ENCODE measurements around the gene ITGAX.

The ITGAX gene

DNA sequence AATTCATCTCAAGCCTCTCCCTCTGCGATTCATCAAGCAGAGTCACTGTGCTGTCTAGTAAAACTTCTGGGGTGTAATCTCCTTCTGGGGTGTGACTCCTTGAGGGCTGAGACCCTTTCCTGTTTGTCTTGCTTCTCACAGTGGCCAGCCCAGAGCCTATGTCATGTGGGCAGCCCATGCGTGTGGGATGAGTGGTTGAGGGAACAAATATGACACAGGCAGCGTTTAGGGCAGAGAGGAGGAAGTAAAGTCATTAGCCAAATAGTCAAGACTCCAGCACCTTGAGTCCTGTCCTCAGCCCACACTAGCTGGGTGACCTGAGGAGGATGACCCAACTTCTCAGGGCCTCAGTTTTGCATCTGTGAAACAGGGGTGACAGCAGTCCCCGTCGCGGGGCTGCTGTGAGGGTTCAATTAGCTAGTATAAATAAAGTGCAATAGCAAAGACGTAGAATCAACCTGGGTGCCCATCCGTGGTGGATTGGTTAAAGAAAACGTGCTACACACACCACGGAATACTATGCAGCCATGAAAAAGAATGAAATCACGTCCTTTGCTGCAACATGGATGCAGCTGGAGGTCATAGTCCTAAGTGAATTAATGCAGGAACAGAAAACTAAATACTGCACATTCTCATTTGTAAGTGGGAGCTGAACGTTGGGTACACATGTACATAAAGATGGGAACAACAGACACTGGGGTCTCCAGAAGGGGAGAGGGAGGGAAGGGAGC lies 4.5 kb upstream of the ITGAX start:
- no peak for DNase-seq

DNA sequence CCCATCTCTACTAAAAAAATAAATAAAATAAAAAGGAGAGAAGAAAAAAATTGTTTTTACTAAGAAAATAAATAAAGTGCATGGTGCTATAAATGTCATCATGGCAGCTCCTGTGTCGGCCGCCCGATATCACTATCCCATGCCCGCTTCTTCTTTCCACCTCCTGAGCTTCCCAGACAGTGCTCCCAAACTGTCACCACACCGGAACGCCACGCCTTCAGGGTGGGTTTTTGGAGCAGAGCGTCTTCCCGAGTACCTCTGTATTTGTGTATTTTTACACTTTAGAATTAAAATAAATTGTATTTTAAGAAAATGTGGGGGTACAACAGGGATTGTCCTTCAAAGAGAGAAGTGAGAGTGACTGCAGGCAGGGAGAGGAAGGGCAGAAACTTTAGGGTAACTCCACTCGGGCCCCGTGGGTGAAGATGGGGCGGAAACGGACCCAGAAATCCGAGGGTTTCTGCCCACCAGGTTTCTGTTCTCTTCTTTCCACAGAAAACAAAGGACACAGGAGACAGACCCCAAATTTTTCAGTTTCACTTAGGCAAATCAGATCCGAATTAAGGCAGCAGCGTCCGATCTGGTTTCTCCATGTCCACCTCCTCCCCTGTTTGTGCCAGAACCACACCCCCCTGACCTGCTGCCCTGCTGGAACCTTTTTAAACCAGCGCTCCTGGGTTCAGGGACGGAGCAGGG lies 3.6 kb upstream of the ITGAX start:
- no peak for DNase-seq

DNA sequence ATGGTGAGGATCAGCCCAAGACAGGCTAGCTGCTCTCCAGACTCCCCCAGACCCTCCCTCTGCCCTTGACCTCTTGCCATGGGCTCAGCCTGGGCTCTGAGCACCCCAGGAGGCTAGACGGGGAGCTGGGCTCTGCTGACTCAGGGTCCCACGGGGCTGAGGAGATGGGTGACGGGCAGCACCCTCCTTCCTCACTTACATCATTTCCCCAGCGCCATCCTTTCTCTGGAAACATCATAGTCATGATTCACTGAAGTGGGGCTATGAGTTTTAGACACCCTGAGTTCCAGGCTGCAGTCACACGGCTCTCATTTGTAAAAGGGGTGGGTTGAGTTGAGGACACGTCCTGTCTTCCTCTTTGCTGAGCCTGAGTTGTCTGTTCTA lies 3.0 kb upstream of the ITGAX start:
- no peak for DNase-seq

DNA sequence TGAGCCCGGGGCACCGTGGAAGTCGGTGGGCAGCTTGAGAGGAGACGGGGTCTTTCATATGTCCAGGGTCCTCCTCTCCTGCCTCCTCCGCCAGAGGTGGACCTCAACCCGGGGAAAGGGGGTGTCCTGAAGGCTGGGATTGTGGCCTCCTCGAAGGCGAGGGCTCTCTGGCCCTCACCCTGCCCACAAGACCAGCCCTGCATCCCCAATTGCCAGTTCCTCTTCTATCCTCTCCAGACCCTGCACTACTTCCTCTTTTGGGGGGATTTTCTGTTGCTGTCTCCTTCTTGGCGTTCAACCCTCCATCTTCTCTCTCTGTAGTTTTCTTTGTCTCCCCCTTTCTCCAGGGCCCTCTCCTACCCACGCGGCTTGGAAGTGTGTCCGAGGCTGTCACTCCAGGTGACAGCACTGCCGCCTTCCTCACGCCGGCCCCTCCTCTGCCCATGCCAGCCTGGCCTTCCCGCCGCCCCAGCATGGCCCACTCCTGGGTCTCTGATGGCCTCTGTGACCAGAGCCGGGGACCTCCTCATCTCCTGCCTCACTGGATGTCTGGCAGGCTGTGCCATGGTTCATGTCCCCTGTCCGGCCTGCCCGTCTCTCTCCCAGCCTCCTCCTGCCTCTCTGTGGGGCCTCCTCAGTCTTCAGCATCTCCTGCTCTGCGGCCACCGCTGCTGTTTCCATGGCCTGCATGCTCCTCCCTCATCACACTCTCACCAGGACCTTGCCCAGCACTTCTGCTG lies 2.4 kb upstream of the ITGAX start:
- DNase-seq = no peak

DNA sequence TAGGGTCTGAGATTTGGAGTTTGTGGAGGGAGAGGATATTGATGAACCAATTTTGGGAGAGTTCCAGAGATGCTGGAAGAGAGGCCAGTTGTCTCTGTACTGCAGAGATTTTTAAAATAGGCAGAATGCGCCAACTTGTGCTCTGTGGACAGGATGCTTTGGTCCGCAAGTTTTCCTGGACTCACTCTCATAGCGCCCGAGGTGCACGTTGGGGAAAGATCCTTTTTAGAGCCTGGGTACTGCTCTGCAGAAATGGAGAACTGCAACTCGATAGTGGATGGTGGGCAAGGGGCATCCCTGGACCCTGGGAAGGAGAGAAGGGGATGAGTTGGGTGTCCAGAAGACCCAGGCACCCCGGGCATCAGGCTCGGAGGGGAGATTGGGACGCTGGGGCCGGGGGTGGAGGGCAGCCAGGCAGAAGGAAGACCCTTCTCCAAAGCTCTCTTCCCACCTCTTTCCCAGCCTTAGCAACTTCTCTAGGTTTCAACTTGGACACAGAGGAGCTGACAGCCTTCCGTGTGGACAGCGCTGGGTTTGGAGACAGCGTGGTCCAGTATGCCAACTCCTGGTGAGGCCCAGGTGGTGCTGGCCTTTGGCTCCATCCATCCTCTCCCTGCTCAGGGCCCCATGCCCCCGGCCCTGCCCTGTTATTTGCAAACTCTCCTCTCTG lies 590 bp downstream of the ITGAX start:
- no peak for DNase-seq

DNA sequence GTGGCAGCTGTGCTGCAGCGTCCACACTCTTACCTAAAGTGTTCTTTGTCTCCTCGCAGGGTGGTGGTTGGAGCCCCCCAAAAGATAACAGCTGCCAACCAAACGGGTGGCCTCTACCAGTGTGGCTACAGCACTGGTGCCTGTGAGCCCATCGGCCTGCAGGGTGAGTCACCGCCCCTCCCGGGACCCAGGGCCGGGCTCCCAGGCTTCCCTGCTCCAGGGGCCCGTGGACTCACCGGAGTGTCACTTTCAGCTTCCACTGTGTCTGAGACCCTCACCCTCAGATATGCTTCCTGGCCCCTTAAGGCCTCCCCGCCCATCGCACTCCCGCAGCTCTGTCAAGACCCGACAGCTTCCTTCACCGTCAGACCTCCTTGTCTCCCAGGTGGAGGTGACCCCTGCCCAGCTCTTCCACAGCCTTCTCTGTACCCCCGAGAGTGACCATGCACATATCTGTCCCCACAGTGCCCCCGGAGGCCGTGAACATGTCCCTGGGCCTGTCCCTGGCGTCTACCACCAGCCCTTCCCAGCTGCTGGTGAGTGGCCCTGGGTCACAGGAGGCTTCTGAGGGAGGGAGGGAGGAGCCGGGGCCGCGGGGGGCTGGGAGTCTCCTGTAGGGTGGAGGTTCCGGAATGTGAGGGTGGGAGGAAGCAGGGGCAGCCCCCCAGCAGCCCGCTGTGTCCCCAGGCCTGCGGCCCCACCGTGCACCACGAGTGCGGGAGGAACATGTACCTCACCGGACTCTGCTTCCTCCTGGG lies 1.8 kb downstream of the ITGAX start:
- DNase-seq = no peak

DNA sequence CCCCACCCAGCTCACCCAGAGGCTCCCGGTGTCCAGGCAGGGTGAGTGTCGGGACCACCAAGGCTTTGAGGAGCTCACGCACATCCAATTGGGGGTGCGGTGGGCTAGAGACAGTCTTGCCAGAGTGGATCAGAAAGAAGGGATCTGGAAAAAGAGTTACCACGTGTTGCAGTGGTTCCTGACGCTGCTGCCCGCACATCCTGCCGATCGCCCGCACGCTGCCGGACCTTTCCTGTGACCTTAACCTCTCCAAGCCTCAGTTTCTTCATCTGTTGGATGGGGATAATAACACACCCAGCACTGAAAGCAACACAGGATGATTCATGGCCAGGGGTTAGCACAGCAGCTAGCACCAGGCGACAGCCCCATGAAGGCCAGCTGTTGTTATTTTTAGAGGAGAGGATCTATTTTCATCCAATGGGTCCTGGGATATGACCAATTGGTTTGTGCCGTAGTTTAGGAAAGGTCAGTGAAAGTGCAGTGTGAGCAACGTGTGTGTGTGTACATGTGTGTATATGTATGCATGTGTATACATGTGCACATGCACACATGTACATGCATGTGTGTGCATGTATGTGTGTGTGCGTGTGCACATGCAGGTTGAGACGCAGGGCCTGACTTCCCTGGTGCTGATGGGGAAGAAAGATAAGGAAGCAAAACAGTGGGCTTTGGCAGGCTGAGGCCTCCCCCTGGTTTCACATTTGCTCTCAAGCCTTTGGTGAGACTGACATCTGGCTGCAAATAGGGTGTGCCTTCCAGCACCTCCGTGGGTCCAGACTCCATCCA lies 2.5 kb downstream of the ITGAX start:
- DNase-seq = no peak

DNA sequence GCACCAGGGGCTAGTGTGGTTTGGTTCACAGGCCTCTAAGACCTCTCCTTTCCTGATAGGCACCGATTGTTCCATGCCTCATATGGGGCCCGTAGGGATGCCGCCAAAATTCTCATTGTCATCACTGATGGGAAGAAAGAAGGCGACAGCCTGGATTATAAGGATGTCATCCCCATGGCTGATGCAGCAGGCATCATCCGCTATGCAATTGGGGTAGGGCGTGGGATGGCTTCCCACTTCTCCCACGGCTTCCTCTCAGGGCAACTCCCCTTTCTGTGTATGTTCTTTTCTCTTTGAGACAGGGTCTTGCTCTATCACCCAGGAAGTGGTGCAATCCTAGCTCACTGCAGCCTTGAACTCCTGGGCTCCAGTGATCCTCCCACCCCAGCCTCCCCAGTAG lies 5.3 kb downstream of the ITGAX start:
- no peak for DNase-seq

DNA sequence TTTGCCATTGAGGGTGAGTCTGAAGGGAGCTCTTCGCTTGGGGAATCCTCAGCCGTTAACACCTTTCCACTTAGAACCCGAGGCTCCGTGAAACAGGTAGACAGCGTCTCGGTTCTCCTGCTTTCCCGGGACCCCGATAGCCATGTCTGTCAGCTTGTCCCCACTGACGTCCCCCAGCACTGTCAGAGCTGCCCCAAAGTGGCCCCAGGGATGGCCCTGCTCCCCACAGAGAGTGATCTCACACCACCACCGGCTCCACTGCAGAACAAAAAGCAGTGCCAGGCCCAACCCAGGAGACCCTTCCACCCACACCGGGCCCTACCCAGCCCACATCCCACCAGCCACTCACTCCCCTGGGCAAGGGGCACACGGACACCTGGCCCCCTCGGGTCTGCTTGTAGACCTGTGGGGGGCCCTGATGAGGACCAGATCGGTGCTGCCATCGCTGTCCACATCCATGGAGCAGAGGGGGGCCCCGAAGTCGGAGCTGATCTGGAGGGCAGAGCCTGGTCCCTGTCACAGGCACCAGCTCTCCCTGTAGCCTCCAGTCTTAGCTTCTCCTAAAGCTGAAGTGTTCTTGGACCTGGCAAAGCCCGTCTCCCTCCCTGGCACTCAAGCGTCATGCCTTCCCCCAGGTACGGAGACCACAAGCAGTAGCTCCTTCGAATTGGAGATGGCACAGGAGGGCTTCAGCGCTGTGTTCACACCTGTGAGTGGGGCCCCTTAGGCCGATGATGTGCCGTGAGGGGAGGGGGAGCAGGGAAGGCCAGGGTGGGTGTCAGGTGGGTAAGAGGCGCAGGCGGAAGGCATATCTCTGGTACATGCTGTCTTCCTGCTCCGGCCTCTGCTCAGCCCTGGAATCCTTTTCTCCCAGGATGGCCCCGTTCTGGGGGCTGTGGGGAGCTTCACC lies 6.5 kb downstream of the ITGAX start:
- no peak for DNase-seq

DNA sequence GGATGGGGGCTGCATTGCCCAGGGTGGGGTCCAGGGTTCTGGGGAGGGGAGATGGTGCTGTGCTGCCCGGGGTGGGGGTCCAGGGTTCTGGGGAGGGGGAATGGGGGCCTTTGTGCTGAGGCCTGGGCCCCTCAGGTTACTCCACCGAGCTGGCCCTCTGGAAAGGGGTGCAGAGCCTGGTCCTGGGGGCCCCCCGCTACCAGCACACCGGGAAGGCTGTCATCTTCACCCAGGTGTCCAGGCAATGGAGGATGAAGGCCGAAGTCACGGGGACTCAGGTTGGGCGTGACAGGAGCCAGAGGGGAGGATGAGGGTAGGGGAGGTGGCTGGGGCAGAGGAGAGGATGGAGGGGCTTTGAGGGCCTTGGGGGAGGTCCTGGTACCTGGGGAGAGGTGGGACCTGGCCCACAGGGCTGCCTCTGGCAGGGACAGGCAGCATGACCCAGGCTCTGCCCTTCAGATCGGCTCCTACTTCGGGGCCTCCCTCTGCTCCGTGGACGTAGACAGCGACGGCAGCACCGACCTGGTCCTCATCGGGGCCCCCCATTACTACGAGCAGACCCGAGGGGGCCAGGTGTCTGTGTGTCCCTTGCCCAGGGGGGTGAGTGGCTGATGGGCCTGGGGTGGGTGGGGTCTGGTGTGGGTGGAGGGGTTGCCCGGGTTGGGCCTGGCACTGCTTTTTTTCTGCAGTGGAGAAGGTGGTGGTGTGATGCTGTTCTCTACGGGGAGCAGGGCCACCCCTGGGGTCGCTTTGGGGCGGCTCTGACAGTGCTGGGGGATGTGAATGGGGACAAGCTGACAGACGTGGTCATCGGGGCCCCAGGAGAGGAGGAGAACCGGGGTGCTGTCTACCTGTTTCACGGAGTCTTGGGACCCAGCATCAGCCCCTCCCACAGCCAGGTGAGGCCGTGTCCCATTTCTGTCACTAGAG lies 7.8 kb downstream of the ITGAX start:
- no peak for DNase-seq

DNA sequence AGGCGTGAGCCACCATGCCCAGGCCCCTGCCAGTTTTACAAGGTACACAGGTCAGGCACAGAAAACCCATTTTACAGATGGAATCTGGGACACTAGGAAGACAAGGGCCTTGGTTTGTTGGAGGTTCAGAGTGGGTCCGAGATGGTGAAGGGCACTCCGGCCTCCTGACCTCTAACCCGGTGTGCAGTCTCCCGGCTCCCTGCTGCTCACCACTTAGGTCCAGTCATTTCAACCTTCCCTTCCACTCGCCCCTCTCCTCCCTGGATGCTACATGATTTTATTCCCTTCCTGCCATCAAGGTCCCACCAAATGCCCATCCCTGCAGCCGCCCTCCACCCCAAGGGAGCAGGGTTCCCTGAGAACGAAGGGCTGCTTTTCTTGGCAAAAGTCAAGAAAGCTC lies 8.7 kb downstream of the ITGAX start:
- no peak for DNase-seq

DNA sequence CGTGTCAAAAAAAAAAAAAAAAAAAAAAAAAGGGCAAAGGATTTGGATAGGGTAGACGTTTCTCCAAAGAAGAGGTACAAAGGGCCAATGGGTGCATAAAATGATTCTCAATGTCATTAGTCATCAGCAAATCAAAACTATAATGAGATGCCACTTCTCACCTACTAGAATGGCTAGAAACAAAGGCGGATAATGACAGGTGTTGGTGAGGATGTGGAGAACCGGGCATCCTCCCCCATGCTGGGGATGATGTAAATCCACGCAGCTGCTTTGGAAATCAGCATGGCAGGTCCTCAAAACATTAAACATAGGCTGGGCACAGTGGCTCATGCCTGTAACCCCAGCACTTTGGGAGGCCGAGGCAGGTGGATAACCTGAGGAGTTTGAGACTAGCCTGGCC lies 9.4 kb downstream of the ITGAX start:
- DNase-seq = no peak

DNA sequence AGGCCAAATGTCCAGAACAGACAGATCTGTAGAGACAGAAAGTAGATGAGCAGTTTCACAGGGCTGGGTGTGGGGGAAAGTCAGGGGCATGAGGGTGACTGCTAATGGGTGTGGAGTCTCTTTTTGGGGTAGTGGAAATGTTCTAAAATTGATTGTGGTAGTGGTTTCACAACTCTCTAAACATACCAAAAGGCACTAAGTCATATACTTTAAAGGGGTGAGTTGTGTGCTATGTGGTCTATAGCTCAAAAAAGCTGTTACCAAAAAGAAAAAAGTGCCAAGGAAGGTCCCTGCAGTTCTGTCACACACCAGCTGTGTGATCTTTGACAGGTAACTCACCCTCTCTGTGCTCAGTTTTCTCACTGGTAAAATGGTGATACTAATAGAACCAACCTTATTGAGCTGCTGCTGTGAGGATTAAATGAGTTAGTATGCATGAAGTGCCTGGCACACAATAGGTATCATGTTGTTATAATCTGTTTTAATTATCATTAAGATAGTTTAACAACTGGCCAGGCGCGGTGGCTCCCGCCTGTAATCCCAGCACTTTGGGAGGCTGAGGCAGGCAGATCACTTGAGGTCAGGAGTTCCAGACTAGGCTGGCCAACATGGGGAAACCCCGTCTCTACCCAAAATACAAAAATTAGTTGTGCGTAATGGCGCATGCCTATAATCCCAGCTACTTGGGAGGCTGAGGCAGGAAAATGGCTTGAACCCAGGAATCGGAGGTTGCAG lies 10.3 kb downstream of the ITGAX start:
- no peak for DNase-seq

DNA sequence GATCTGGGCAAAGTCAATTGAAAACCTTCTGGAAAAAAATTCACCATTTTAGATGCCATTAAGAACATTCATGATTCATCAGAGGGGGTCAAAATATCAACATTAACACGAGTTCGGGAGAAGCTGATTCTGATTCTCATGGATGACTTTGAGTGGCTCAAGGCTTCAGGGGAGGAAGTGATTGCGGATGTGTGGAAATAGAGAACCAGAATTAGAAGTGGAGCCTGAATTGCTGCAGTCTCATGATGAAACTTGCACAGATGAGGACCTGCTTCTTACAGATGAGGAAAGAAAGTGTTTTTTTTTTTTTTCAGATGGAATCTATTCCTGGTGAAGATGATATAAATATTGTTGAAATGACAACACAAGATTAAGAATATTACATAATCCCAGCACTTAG lies 12.9 kb downstream of the ITGAX start:
- no peak for DNase-seq

DNA sequence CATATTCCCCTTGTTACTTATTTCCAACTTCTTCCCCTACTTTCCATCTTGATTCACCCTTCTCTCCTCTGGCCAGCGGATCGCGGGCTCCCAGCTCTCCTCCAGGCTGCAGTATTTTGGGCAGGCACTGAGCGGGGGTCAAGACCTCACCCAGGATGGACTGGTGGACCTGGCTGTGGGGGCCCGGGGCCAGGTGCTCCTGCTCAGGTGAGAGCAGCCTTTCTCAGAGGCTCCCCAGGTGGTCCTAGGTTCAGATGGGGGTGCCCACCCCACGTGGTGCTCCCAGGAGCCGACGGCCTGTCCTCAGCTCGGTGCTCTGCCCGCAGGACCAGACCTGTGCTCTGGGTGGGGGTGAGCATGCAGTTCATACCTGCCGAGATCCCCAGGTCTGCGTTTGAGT lies 16.0 kb downstream of the ITGAX start:
- no peak for DNase-seq

DNA sequence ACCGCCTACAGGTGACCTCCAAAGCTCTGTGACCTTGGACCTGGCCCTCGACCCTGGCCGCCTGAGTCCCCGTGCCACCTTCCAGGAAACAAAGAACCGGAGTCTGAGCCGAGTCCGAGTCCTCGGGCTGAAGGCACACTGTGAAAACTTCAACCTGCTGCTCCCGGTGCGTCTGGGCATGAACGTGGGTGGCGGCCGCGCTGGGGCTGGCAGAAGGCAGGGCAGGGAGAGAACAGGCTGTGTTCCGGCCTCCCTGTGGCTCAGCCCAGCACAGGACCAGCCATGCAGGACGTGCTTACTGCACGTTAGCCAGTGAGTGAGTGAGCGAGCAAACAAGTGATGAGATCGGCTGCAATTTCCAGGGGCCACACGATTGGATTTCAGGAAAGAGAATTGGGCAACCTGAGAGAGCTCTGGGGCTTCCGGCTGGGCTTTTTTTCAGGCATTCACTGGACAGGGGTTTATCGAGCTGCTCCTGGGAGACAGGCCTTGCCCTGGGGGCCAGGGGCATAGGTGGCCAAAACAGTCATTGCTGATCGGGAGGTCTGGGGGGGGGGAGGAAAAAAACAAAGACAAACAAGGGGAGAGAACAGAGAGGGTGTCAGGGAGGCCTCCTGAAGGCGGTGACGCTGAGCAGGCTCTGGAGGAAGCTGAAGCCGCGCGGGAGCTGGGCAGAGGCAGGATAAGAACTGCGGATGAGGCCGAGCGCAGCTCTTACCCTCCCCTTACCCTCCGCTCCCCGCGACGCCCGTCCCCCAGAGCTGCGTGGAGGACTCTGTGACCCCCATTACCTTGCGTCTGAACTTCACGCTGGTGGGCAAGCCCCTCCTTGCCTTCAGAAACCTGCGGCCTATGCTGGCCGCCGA lies 16.9 kb downstream of the ITGAX start:
- DNase-seq = no peak

DNA sequence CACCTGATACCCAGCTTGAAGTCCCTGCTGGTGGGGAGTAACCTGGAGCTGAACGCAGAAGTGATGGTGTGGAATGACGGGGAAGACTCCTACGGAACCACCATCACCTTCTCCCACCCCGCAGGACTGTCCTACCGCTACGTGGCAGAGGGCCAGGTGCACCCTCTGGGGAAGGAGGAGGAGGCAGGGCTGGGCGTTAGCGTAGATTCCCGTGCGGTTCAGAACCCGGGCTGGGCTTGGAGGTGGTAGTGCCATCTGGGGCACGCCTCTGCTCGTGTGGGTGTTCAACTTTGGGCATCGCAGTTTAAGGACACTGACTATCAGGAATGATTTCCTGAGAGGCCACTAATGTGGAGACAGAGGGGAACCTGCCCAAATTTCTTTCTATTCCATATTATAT lies 18.3 kb downstream of the ITGAX start:
- no peak for DNase-seq

DNA sequence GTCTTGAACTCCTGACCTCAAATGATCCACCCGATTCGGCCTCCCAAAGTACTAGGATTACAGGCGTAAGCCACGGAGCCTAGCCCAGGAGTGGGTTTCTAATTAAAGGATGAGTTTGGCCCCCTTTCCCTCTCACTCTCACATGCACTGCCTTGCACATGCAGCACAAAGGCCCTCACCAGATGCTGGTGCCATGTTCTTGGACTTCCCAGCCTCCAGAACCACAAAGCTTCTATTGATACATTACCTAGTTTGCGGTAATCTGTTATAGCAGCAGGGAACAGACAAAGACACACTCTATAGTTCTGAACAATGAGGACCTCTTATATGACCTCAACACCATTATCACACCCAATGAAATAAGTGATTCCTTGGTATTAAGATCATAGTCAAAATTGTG lies 20.3 kb downstream of the ITGAX start:
- DNase-seq = no peak
